NOMO-1 (cell line): ENCODE measurements around the gene NAT8L.

Experiments used
- DNase-seq, 2 experiments: peaks; one replicate each; lab custom pipeline; 2025; ENCODE audit not compliant: unreplicated experiment in 2 of 2; lab: John Stamatoyannopoulos, UW

The NAT8L gene

DNA sequence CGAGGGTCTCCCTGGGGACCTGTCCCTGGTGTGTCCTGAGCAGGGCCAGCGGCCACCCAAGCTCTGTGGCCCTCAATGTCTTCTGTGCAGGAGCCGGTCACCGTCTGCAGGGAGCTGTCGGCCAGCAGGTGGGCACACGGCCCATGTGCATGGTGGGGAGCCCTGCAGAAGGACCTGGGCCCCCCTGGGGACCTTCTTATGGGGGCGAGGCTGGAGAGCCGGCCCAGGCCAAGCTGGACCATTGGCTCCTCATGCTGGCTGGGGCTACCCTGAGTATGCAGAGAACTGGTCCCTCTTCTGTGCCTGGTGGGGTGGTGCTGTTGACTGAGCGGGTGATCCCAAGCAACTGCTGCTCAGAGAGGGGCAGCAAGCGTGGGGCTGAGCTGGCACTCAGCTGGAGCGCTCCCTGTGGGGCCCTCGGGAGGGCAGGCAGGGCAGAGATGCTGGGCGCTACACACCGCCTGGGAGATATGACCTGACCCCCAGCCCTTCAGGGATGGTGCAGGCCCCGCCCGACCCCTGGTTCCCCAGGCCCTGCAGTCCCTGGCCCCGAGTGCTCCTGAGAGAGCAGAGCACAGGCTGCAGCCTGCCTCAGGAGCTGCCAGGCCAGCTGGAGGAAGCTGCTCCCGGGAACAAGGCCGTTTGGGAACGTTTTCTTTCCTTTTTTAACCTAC is 14.8 kb downstream of the NAT8L start:
- no peak for DNase-seq

DNA sequence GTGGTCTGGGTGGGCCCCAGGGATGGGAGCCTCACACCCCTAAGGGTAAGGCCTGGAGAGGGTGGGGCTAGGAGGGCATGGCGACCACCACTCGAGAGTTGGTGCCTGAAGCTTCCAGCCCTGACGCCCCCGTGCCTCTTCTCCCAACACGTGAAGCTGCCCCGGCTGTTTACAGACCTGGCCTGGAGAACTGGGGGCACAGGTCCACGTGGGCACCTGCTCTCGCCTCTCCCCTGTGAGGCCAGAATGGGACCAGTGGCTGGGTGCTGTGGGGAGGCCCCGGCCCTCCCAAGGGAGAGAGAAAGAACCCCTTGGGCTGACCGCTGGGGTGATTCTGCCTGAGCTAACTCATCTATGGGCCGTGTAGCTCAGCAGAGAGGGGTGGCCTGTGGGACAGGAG is 15.5 kb downstream of the NAT8L start:
- no peak for DNase-seq

GRCh38 chr4:2075171-2075986 is 16.3 kb downstream of the NAT8L start:
- no peak for DNase-seq

GRCh38 chr4:2075987-2076907 is 17.1 kb downstream of the NAT8L start:
- DNase-seq = peak in 1 of 2 experiments; percentile 5

DNA sequence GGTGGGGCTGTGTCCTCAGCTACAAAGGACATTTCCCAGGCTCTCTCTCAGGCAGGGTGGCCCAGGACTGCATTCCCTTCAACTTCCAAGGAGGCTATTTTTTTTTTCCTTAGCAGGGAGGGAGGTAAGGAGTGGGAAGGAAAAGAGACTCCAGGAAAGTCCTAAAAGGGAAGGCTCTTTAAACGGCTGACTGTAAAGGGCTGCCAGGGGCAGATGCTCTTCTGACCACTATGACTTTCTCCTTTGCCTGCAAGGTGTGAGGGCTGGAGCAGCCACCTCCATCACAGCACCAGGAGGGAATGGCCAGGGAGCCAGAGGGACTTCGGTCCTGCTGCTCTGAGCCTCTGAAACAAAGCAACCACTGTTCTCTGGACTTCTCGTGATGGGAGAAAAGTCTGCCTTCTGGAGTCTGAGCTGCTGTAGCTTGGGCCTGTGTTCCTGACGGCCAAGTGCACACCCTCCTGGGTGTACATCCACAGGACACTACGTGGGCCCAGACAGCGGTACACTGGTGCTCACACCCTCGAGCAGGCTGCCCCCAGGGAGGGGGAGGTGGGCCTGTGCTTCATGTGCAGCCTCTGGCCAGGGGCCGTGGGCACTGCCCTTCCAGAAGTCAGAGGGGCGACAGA is 17.9 kb downstream of the NAT8L start:
- DNase-seq = no peak

DNA sequence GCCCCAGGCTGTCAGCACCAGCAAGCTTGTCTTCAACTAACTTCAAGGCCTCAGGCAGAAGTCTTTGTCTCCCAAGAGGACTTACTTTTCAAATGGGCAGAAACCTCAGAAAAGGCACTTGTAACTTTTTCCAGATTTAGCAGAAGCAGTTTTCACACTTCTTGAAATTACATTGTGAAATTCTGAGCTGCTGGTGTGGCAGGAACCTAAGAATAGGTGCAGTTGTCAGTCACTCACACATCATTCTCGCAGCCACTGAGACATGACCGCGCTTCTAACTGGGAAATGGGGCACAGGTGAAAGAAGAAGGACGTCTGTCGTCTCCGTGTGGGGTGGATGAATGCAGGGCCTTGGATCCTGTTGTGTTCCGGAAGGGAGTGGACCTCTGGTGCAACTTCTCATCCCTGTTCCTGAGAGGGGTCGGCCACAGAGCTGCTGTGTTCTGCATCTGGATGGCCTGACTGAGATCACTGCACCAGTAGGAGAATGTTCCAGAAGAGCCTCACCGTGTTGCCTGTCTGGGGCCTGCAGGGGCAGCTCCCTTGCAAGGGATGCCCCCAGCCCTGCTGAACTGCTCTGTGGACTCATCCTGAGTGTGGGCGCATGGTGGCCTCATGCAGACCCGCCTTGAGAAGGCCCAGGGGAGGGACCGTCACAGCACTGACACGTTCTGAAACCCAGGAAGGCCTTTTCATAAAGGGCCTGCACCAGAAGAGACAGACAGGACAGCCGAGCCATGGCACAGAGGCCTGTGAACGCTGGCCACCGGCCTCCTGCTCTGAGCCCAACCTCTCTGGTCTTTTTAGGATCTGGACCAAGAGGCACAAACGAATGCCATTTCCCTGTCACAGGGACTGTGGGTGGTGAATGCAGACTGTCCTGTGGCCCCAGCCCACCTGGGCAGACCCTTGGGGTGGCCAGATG is 18.7 kb downstream of the NAT8L start:
- peak; percentile 37 to 64 for DNase-seq

- DNase-seq = no peak
Observed at GRCh38 chr4:2078584-2078983, 19.5 kb downstream of the NAT8L start.

DNA sequence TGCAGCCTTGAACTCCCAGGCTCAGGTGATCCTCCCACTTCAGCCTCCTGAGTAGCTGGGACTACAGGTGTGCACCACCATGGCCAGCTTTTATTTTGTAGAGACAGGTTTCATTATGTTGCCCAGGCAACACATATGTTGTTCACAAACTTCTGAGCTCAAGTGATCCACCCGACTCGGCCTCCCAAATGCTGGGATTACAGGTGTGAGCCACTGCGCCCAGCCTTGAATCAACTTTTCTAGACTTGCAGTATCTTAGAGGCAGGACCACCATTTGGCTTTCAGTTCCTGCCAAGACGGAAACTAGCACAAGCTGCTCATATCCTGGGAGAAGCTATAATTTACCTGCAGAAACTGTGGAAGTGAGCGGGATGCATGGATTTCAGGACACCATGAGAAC is 19.9 kb downstream of the NAT8L start:
- no peak for DNase-seq

DNA sequence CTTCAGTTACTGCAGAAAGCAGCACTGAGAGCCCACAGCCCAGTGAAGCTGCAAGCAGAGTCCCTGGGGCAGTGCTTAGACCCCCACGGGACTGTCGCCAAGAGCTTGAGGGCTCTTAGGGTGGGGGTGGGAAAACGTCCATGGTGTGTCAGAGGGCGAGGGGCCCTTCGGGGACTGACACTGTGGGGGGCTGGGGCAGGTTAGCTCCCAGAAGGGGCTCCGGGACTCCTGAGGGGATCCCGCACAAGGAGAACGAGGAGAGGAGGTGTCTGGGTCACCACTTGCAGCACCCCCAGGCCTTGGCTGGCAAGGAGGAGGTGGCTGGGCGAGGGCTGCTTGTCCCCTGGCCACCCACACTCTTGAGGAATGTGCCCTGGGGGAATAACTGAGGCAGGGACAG is 20.8 kb downstream of the NAT8L start:
- DNase-seq = no peak

DNA sequence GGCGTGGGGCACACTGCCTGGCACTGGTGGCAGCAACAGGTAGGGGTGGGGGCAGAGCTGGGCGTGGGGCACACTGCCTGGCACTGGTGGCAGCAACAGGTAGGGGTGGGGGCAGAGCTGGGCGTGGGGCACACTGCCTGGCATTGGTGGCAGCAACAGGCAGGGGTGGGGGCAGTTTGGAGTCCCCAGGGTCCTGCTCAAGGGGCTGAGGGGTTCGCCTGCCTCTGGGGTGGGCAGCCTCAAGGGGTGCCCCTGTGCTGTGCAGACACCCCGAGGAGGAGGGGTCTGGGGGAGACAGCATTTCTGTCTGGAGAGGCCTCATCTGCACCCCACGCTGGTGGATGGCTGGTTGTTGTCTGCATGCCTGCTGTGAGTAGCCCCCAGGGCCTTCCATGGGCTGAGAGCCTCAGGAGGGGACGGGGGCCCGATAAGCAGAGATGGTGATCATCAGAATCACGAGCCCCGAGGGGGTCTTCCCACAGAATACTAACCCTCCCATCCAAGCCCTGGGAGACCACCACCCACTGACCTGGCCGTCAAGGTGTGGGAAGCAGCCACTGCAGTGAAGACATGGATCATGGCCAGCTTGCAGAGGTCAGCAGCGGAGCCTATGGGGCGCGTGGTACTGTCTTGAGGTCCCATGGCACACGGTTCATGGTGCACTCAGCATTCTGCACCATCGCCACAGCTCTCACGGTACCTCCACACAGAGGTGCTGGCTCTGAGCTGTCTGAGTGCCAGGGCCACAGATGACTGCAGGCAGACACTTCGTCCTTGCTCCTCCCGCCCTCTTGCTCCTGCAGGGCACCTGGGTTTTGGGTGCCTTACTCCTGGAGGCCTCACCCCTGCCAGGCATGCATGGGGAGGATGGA is 21.5 kb downstream of the NAT8L start:
- DNase-seq = no peak

DNA sequence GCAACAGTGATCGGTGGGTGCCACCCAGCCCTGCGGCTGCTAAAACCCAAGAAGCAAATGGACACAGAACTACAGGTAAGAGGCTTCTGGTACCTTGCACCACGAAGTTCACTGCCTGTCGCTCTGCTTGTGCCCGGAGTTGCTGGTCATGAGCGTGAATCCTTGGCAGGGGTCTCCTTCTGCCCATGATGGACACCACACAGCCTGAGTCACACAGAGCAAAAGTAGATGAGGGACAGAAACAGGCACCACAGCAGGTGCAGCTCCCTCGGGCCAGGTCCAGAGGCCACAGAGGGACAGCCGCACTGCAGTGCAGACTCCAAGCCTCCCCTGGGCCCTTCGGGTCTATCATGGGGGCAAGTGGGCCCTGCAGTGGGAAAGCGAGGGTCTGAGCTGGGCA is 22.4 kb downstream of the NAT8L start:
- no peak for DNase-seq

DNA sequence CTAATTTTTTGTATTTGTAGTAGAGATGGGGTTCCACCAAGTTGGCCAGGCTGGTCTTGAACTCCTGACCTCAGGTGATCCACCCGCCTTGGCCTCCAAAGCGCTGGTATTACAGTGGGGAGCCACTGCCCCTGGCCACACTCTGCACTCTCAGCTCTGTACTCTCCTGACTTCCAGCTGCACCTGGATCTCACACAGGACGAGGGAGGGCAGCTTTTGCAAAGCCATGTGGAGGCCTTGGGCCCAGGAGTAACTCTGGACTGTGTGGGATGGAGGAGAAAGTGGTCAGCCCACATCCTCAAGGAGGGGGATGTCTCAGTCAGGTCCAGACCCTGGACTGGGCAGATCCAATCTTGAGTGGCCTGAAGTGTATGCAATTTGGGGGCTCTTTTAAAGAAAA is 23.0 kb downstream of the NAT8L start:
- no peak for DNase-seq

GRCh38 chr4:2082627-2083026 is 23.5 kb downstream of the NAT8L start:
- no peak for DNase-seq

GRCh38 chr4:2083116-2083825 is 24.1 kb downstream of the NAT8L start:
- no peak for DNase-seq

DNA sequence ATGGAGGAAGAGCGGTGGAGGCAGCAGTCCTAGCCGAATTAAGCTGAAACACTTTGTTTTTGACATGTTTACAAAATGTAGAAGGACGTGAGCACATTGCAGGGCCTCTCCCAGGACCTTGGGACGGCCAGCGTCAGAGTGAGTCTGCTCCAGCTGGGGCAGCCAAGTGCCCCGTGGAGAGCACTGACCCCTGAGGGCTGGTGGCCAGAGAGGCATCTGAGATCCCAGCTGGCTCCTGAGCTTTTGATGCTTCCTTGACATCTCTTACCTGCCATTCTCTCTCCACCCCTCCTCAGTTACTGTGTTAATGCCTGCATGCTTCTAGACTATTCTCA is 24.7 kb downstream of the NAT8L start:
- DNase-seq = no peak

GRCh38 chr4:2084316-2084715 is 25.2 kb downstream of the NAT8L start:
- DNase-seq = no peak

DNA sequence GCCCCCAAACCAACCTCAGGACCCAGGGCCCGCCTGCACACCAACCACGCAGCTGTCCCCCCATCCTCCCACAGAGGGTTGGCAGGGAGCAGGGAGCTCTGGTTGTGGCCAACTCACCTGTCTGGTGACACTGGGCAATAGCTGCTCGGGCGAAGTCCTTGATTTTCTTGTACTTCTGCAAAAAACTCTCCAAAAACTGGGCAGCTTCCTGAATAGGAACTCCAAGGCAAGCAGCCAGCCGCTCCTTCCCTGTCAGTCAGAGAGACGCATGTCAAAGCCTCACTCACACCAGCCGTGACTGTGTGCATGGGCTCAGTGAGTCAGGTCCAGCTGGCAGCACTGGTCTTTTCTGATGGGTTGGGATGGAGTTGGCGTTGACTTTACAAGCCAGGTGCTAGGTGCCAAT is 26.4 kb downstream of the NAT8L start:
- no peak for DNase-seq

DNA sequence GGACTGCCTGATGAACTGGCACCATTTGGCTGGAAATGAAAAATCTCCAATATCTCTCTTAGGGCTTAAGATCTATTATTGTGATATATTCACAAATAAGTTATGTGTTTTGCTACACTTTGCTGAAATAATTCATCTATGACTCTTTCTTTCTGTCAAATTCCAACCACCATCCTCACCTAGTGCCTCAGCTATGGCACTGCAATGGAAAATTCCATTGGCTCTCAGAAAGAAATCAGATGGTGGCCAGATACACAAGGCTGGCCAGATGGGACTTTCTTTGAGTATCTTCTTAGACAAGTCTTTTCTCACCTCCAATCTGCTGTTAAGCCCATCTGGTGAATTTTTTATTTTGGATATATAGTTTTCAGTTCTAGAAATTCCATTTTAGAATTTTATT is 28.0 kb downstream of the NAT8L start:
- no peak for DNase-seq
